Upper lobe of left lung (tissue), 4 donors: ENCODE data around the gene CAMK2N2.

Experiments used
- EP300 ChIP-seq, 4 donors: sonication (generic); formaldehyde crosslinking; IDR thresholded peaks; one replicate each; pipeline ENCODE4 v1.5.1; 2017; ENCODE audit warnings: antibody characterized with exemption in 4 of 4, control low read depth in 2 of 4
- POLR2A ChIP-seq, 4 donors: fragments of 450-650 bp; IDR thresholded peaks; one replicate each; pipeline ENCODE4 v1.5.1; 2016 to 2017; ENCODE audit warnings: antibody characterized with exemption in 4 of 4, mild to moderate bottlenecking in 2 of 4
- POLR2AphosphoS5 ChIP-seq, 2 donors: sonication (generic); formaldehyde crosslinking; IDR thresholded peaks; one replicate each; pipeline ENCODE4 v1.5.1; 2017; ENCODE audit warnings: antibody characterized with exemption in 2 of 2
- TF ChIP-seq, protein P1 (sequence below), 6 experiments: fragments of 450-650 bp in 4 of 6; fragments of 200-600 bp in 2 of 6; sonication (generic) in 2 of 6; IDR thresholded peaks; one replicate each; pipeline ENCODE4 v1.5.1; 2016 to 2019; ENCODE audit warnings: antibody characterized with exemption in 6 of 6

- TF ChIP-seq, protein P1, sequence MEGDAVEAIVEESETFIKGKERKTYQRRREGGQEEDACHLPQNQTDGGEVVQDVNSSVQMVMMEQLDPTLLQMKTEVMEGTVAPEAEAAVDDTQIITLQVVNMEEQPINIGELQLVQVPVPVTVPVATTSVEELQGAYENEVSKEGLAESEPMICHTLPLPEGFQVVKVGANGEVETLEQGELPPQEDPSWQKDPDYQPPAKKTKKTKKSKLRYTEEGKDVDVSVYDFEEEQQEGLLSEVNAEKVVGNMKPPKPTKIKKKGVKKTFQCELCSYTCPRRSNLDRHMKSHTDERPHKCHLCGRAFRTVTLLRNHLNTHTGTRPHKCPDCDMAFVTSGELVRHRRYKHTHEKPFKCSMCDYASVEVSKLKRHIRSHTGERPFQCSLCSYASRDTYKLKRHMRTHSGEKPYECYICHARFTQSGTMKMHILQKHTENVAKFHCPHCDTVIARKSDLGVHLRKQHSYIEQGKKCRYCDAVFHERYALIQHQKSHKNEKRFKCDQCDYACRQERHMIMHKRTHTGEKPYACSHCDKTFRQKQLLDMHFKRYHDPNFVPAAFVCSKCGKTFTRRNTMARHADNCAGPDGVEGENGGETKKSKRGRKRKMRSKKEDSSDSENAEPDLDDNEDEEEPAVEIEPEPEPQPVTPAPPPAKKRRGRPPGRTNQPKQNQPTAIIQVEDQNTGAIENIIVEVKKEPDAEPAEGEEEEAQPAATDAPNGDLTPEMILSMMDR (IDR thresholded peaks at IDR 0.05): no peak
- no peak for TF ChIP-seq POLR2A (IDR thresholded peaks at IDR 0.05)
- TF ChIP-seq EP300 (IDR thresholded peaks at IDR 0.05): no peak
- TF ChIP-seq POLR2AphosphoS5 (IDR thresholded peaks at IDR 0.05): no peak
Measured at GRCh38 chr3:184228376-184229137, 32.8 kb downstream of the CAMK2N2 start.
